Activated naive CD4-positive, alpha-beta T cell treated with anti-CD3 and anti-CD28 coated beads, Interleukin-2, amount 50 U/mL, for 16 hours (primary cell): ENCODE results near the gene WHRN.

Experiments
- DNase-seq: peaks from one replicate; pipeline ENCODE4 v3.0.0-alpha.2; 2020

WHRN gene

GRCh38 chr9:114469091-114469853 is 36.0 kb downstream of the WHRN start:
- DNase-seq = no peak

- no peak for DNase-seq
Observed at GRCh38 chr9:114467910-114468309, 37.4 kb downstream of the WHRN start.

- no peak for DNase-seq
Observed at GRCh38 chr9:114467226-114467750, 38.0 kb downstream of the WHRN start.

GRCh38 chr9:114465906-114466900 is 39.1 kb downstream of the WHRN start:
- DNase-seq = no peak

- no peak for DNase-seq
Observed at GRCh38 chr9:114465417-114465816, 39.9 kb downstream of the WHRN start.

- DNase-seq = no peak
Observed at GRCh38 chr9:114464281-114465051, 40.8 kb downstream of the WHRN start.

- no peak for DNase-seq
Observed at GRCh38 chr9:114462791-114463190, 42.5 kb downstream of the WHRN start.

- no peak for DNase-seq
Observed at GRCh38 chr9:114461468-114461867, 43.8 kb downstream of the WHRN start.

GRCh38 chr9:114460513-114461199 is 44.6 kb downstream of the WHRN start:
- DNase-seq = no peak

GRCh38 chr9:114459464-114459863 is 45.8 kb downstream of the WHRN start:
- DNase-seq = no peak

GRCh38 chr9:114456929-114457328 is 48.3 kb downstream of the WHRN start:
- no peak for DNase-seq

- DNase-seq = no peak
Observed at GRCh38 chr9:114454652-114455051, 50.6 kb downstream of the WHRN start.

GRCh38 chr9:114452219-114453165 is 52.8 kb downstream of the WHRN start:
- DNase-seq = peak; percentile 18

GRCh38 chr9:114451707-114452031 is 53.6 kb downstream of the WHRN start:
- DNase-seq = no peak

- no peak for DNase-seq
Observed at GRCh38 chr9:114450833-114451706, 54.2 kb downstream of the WHRN start.

GRCh38 chr9:114450181-114450580 is 55.1 kb downstream of the WHRN start:
- no peak for DNase-seq

- no peak for DNase-seq
Observed at GRCh38 chr9:114449236-114449635, 56.0 kb downstream of the WHRN start.

- no peak for DNase-seq
Observed at GRCh38 chr9:114448706-114449105, 56.6 kb downstream of the WHRN start.

GRCh38 chr9:114446672-114447450 is 58.4 kb downstream of the WHRN start:
- no peak for DNase-seq
